Esophagus (tissue), 2 donors: ENCODE data around the gene TK1. TPM values are rescaled to one million over a fixed set of nuclear protein-coding genes. Genes with fewer than 3 reads are reported as not detected.
"Not testable (repeated sequence)": the region's sequence is repeated elsewhere in the genome, so short reads cannot be mapped to it uniquely, and the experiment has no call there.

Source experiments
- H3K27ac ChIP-seq, 2 donors: one replicate each; pipeline ENCODE4 v1.5.1; 2013; ENCODE audit warnings: low read depth in 2 of 2, mild to moderate bottlenecking in 2 of 2, inconsistent platforms in 1 of 2, low read length in 1 of 2, moderate library complexity in 1 of 2
- H3K27me3 ChIP-seq, 2 donors: one replicate each; pipeline ENCODE4 v1.6.1; 2013; ENCODE audit warnings: low read length in 2 of 2, control low read depth in 1 of 2, mild to moderate bottlenecking in 1 of 2; ENCODE audit not compliant: insufficient read depth in 2 of 2, control insufficient read depth in 1 of 2
- H3K36me3 ChIP-seq, 2 donors: one replicate each; pipeline ENCODE4 v1.6.1; 2013; ENCODE audit warnings: low read length in 1 of 2; ENCODE audit not compliant: control insufficient read depth in 2 of 2, insufficient read depth in 2 of 2
- H3K4me1 ChIP-seq, 2 donors: one replicate each; pipeline ENCODE4 v1.6.1; 2013; ENCODE audit warnings: low read length in 1 of 2; ENCODE audit not compliant: control insufficient read depth in 2 of 2, insufficient read depth in 2 of 2
- H3K4me3 ChIP-seq, 2 donors: one replicate each; pipeline ENCODE4 v1.5.1; 2013; ENCODE audit warnings: low read length in 2 of 2, mild to moderate bottlenecking in 2 of 2, low read depth in 1 of 2, moderate library complexity in 1 of 2
- H3K9me3 ChIP-seq, 2 donors: one replicate each; pipeline ENCODE4 v1.6.1; 2013; ENCODE audit warnings: mild to moderate bottlenecking in 2 of 2, low read depth in 1 of 2, low read length in 1 of 2, moderate library complexity in 1 of 2; ENCODE audit not compliant: control insufficient read depth in 2 of 2, insufficient read depth in 1 of 2
- WGBS, 2 donors: extraction: QIAGEN DNeasy Blood & Tissue Kit; methylation state at CpG; one replicate each; pipeline ENCODE4 v1.1.7; 2013; 5-methylcytosine and 5-hydroxymethylcytosine counted together
- polyA plus RNA-seq, 2 donors: library from polyadenylated mRNA; stranded (reverse); fragments of 200-250 nt; gene quantifications; one replicate each; pipeline ENCODE4 v1.2.3, GENCODE V29; 2013
- donor health status: healthy with polysubstance abuse.
- donor health status: Bipolar disorder and iron deficiency.

TK1 gene
- polyA plus RNA-seq, 2 donors: 16.9 to 37.4 TPM

GRCh38 chr17:78172249-78173051, 14.4 kb downstream of the TK1 start:
- 35 to 42% methylated on average over 19 of the region's 19 CpGs for WGBS, 2 donors
- Histone ChIP-seq H3K4me3 (no peak overlapping the region), H3K27me3 (no peaks in the 10 kb centered on the region), H3K27ac (peak overlapping the region; percentile 87 to 92), H3K36me3 (peaks cover 0 to 21% of the 10 kb centered on the region in 2 donors), H3K4me1 (peaks cover 10 to 56% of the 10 kb centered on the region in 2 donors), H3K9me3 (no peaks in the 10 kb centered on the region)

GRCh38 chr17:78171591-78172248, 15.1 kb downstream of the TK1 start:
- WGBS, 2 donors: 75 to 80% methylated on average over 19 of the region's 19 CpGs
- not testable (repeated sequence) for H3K4me3 ChIP-seq, H3K9me3 ChIP-seq, H3K27me3 ChIP-seq
- Histone ChIP-seq H3K36me3 (peaks cover 0 to 21% of the 10 kb centered on the region in 2 donors), H3K4me1 (peaks cover 10 to 55% of the 10 kb centered on the region in 2 donors), H3K27ac (peak overlapping the region; percentile 87 to 92)

GRCh38 chr17:78170692-78171590, 15.9 kb downstream of the TK1 start:
- Histone ChIP-seq H3K27me3 (no peaks in the 10 kb centered on the region), H3K27ac (peak overlapping the region in 1 of 2 donors; percentile 26), H3K9me3 (no peaks in the 10 kb centered on the region), H3K4me3 (no peak overlapping the region), H3K36me3 (peaks cover 0 to 21% of the 10 kb centered on the region in 2 donors), H3K4me1 (peaks cover 10 to 53% of the 10 kb centered on the region in 2 donors)
- WGBS, 2 donors: 80 to 83% methylated on average over 31 of the region's 31 CpGs

- H3K27ac ChIP-seq: peak overlapping the region; percentile 88 to 91
- peak overlapping the region; percentile 85 for H3K4me3 ChIP-seq
- H3K27me3 ChIP-seq: no peaks in the 10 kb centered on the region
- peaks cover 0 to 21% of the 10 kb centered on the region in 2 donors for H3K36me3 ChIP-seq
- peaks cover 6 to 36% of the 10 kb centered on the region in 2 donors for H3K4me1 ChIP-seq
- 4 to 6% methylated on average over 34 to 38 of the region's 38 CpGs for whole genome bisulfite sequencing, 2 donors
- no peaks in the 10 kb centered on the region for H3K9me3 ChIP-seq
Observed at GRCh38 chr17:78168903-78169793, 17.7 kb downstream of the TK1 start.

- WGBS, 2 donors: 0 to 1% methylated on average over 66 to 84 of the region's 84 CpGs
- Histone ChIP-seq H3K4me3 (peak within 1 kb of the TSS; percentile 85), H3K27me3 (no peaks in the 10 kb centered on the region), H3K27ac (peak within 1 kb of the TSS; percentile 88 to 91), H3K36me3 (peaks cover 0 to 21% of the 10 kb centered on the region in 2 donors), H3K9me3 (no peaks in the 10 kb centered on the region), H3K4me1 (peaks cover 6 to 32% of the 10 kb centered on the region in 2 donors)
Observed at GRCh38 chr17:78168242-78168902, 18.5 kb downstream of the TK1 start, which contains the start of gene SYNGR2. Gene SYNGR2, plus strand, starts transcription at chr17:78168581. Its CDS starts 36 bp downstream, at chr17:78168617.

- Histone ChIP-seq H3K4me1 (peaks cover 6 to 18% of the 10 kb centered on the region in 2 donors), H3K27me3 (no peaks in the 10 kb centered on the region)
- 57 to 65% methylated on average over 6 of the region's 6 CpGs for WGBS, 2 donors
Observed at GRCh38 chr17:78166416-78166815, 20.4 kb downstream of the TK1 start.

GRCh38 chr17:78164748-78165607, 21.9 kb downstream of the TK1 start:
- Histone ChIP-seq H3K4me1 (peaks cover 6 to 18% of the 10 kb centered on the region in 2 donors), H3K9me3 (no peaks in the 10 kb centered on the region), H3K27me3 (no peaks in the 10 kb centered on the region), H3K4me3 (no peak overlapping the region), H3K27ac (no peak overlapping the region), H3K36me3 (no peaks in the 10 kb centered on the region)
- 90 to 93% methylated on average over 15 to 16 of the region's 16 CpGs for WGBS, 2 donors

More at GRCh38 chr17:78166416-78166815, 20.4 kb downstream of the TK1 start:
- H3K36me3 ChIP-seq: peaks cover 0 to 9% of the 10 kb centered on the region in 2 donors
- H3K27ac ChIP-seq: no peak overlapping the region
- H3K9me3 ChIP-seq: no peaks in the 10 kb centered on the region
- no peak overlapping the region for H3K4me3 ChIP-seq
